ENCODE measurements around the gene AUTS2.
A peak's percentile ranks its signal among the peaks of the same experiment; 100 is the strongest.

AUTS2 gene

DNA sequence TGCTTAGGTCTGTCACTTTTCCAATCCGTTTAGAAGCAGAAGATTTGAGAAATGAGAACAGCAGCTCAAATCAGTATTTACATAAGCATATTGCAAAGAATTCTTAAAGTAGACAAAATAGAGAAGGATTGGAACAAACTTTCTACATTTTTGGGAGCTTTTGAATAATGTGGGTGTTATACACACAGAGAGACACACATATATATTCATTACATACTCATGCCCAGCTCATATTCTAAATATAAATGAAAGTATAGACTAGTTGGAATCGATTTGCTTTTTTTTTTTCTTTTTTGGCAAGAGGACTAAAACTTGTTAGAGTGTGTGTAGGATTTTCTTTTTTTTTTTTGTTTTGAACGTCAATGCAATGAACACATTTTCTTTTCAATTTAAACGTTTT is 538.9 kb downstream of the AUTS2 start:
- POLR2A ChIA-PET = no interaction called here

DNA sequence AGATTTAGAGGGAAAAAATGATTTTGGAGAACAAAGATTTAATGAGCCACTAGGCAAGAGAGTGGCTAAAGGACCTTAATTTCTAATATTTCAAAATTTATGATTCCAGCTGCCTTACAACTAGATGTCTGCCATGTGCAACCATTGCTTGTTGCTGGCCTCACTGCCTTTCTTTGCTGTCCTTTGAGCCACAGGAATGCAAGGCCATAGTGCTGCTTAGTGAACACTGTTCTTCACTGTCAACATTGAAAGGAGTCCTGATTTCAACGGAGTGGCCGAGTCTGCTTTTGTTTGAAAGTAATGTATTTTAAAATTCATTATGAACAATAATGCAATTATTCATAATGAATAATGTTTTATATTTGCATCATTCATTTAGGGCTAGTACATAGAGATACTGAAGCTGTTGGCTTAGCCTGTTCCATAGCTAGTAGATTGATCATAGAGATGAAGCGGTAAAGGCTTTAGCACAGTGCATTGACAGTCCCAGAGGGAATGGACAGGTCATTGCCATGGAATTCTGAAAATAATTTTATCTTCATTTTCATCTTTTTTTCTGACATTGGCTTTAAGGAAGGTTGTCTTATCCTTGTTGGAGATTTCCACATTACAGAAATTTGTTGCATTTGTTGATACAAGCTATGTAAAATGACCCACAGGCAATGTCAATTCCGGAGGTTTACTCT is 544.1 kb downstream of the AUTS2 start:
- peak; percentile 77 for TF ChIP-seq ZNF133 (tag by site-specific recombination; IDR thresholded peaks at IDR 0.05)
- TF ChIP-seq ZNF311 (tag by site-specific recombination; IDR thresholded peaks at IDR 0.05; ENCODE audit: borderline replicate concordance) = no peak
- Histone ChIP-seq H3K27ac (ENCODE audit: extremely low read depth, low read depth, low read length) (no peak overlapping the region), H3K9me3 (ENCODE audit: control insufficient read depth, insufficient read depth, low read depth, low read length) (no peaks in the 10 kb centered on the region), H3K36me3 (ENCODE audit: control insufficient read depth in 2 of 2, insufficient read depth in 1 of 2, low read length in 2 of 2) (no peaks in the 10 kb centered on the region), H3K4me3 (ENCODE audit: low read depth, low read length) (no peak overlapping the region), H3K4me1 (ENCODE audit: control insufficient read depth, insufficient read depth, low read length) (peaks cover 25% of the 10 kb centered on the region)
- CTCF ChIA-PET = interaction anchor here (0.6 kb wide), 1 partner anchor 89 kb away, joined by 3 read pairs; no protein-coding TSS in a partner anchor
- POLR2A ChIA-PET = no interaction called here

More for the DNA sequence above, 538.9 kb downstream of the AUTS2 start:
- Histone ChIP-seq H3K27ac (ENCODE audit: extremely low read depth, low read depth, low read length) (no peak overlapping the region), H3K9me3 (ENCODE audit: control insufficient read depth, insufficient read depth, low read depth, low read length) (no peaks in the 10 kb centered on the region), H3K36me3 (ENCODE audit: control insufficient read depth in 2 of 2, insufficient read depth in 1 of 2, low read length in 2 of 2) (no peaks in the 10 kb centered on the region), H3K4me3 (ENCODE audit: low read depth, low read length) (no peak overlapping the region), H3K4me1 (ENCODE audit: control insufficient read depth, insufficient read depth, low read length) (peaks cover 17% of the 10 kb centered on the region)
- TF ChIP-seq ZNF354C (tag by site-specific recombination; IDR thresholded peaks at IDR 0.05; ENCODE audit: borderline replicate concordance, low read depth) = no peak
- no peak for TF ChIP-seq CTCF (tag by site-specific recombination; IDR thresholded peaks at IDR 0.05)
- TF ChIP-seq ZNF529 (tag by site-specific recombination; IDR thresholded peaks at IDR 0.05; ENCODE audit: insufficient replicate concordance) = no peak
- TF ChIP-seq ZNF292 (tag by site-specific recombination; IDR thresholded peaks at IDR 0.05; ENCODE audit: borderline replicate concordance, low read depth) = no peak
- TF ChIP-seq ZNF555 (tag by site-specific recombination; conservative IDR thresholded peaks at IDR 0.05) = no peak
- no peak for TF ChIP-seq ZNF248 (tag by site-specific recombination; IDR thresholded peaks at IDR 0.05)
- TF ChIP-seq TCF7L2 (IDR thresholded peaks at IDR 0.05; ENCODE audit: borderline replicate concordance, low read depth, low read length) = no peak
- TF ChIP-seq, protein P1, sequence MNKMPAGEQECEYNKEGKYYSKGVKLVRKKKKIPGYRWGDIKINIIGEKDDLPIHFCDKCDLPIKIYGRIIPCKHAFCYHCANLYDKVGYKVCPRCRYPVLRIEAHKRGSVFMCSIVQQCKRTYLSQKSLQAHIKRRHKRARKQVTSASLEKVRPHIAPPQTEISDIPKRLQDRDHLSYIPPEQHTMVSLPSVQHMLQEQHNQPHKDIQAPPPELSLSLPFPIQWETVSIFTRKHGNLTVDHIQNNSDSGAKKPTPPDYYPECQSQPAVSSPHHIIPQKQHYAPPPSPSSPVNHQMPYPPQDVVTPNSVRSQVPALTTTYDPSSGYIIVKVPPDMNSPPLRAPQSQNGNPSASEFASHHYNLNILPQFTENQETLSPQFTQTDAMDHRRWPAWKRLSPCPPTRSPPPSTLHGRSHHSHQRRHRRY (tag by site-specific recombination; IDR thresholded peaks at IDR 0.05) = no peak
- no peak for TF ChIP-seq GLIS2 (tag by site-specific recombination; IDR thresholded peaks at IDR 0.05)
- no peak for TF ChIP-seq ZNF776 (tag by site-specific recombination; IDR thresholded peaks at IDR 0.05; ENCODE audit: borderline replicate concordance)
- TF ChIP-seq ZNF488 (tag by site-specific recombination; IDR thresholded peaks at IDR 0.05) = no peak
- TF ChIP-seq ZNF660 (tag by site-specific recombination; IDR thresholded peaks at IDR 0.05) = no peak
- CTCF ChIA-PET = no interaction called here

- Histone ChIP-seq H3K4me1 (ENCODE audit: control insufficient read depth, insufficient read depth, low read length) (peaks cover 25% of the 10 kb centered on the region), H3K9me3 (ENCODE audit: control insufficient read depth, insufficient read depth, low read depth, low read length) (no peaks in the 10 kb centered on the region), H3K27ac (ENCODE audit: extremely low read depth, low read depth, low read length) (0 out of 2 replicates have a peak overlapping the region, but pooled peaks have one; percentile 20), H3K4me3 (ENCODE audit: low read depth, low read length) (no peak overlapping the region), H3K36me3 (ENCODE audit: control insufficient read depth in 2 of 2, insufficient read depth in 1 of 2, low read length in 2 of 2) (no peaks in the 10 kb centered on the region)
- ChIA-PET CTCF (interaction anchor here (0.5 to 1.1 kb wide), 3 partner anchors 89 to 555 kb away, joined by 3 read pairs; no protein-coding TSS in a partner anchor), POLR2A (no interaction called here)
- no peak for TF ChIP-seq ZNF416 (tag by site-specific recombination; IDR thresholded peaks at IDR 0.05)
- TF ChIP-seq PRDM2 (tag by site-specific recombination; IDR thresholded peaks at IDR 0.05; ENCODE audit: borderline replicate concordance) = no peak
- TF ChIP-seq BCL6B (tag by site-specific recombination; IDR thresholded peaks at IDR 0.05) = peak; percentile 91
Observed at GRCh38 chr7:70143075-70144044, 545.1 kb downstream of the AUTS2 start.
